Endodermal cell (in vitro differentiated cells): ENCODE measurements around the gene PWWP2B. TPM values are rescaled to one million over a fixed set of nuclear protein-coding genes. Genes with fewer than 3 reads are reported as not detected.

Experiments used
- DNase-seq: peaks from one replicate; pipeline ENCODE4 v3.0.0-alpha.2; 2017
- H3K27ac ChIP-seq: 2 replicates; pipeline ENCODE4 v1.5.1; 2013; ENCODE audit warnings: mild to moderate bottlenecking, low read depth, low read length, moderate library complexity
- H3K27me3 ChIP-seq: 2 replicates; pipeline ENCODE4 v1.6.1; 2013; ENCODE audit warnings: mild to moderate bottlenecking, low read length, moderate library complexity; ENCODE audit not compliant: insufficient read depth, control insufficient read depth, poor library complexity, severe bottlenecking
- H3K36me3 ChIP-seq: 2 replicates; pipeline ENCODE4 v1.7.0; 2013; ENCODE audit warnings: mild to moderate bottlenecking, low read length, moderate library complexity; ENCODE audit not compliant: control insufficient read depth, insufficient read depth
- H3K4me1 ChIP-seq: one replicate; pipeline ENCODE4 v1.7.0; 2013; ENCODE audit warnings: low read length; ENCODE audit not compliant: control insufficient read depth, insufficient read depth
- H3K4me3 ChIP-seq: 2 replicates; pipeline ENCODE4 v1.5.1; 2013; ENCODE audit warnings: mild to moderate bottlenecking, low read length, moderate library complexity
- H3K9ac ChIP-seq: 2 replicates; pipeline ENCODE4 v1.6.1; 2013; ENCODE audit warnings: mild to moderate bottlenecking, low read length, moderate library complexity; ENCODE audit not compliant: poor library complexity, severe bottlenecking; ENCODE audit errors: extremely low read depth
- H3K9me3 ChIP-seq: 2 replicates; pipeline ENCODE4 v1.6.1; 2013; ENCODE audit warnings: mild to moderate bottlenecking, low read length, moderate library complexity; ENCODE audit not compliant: control insufficient read depth
- H3K27ac Mint-ChIP-seq: 2 replicates; pipeline ENCODE4 v1.8.0; 2020; ENCODE audit warnings: mixed read lengths
- H3K27me3 Mint-ChIP-seq: 2 replicates; pipeline ENCODE4 v1.8.0; 2021; ENCODE audit warnings: mild to moderate bottlenecking, mixed read lengths; ENCODE audit not compliant: insufficient read depth
- H3K36me3 Mint-ChIP-seq: 2 replicates; pipeline ENCODE4 v1.8.0; 2020; ENCODE audit warnings: low read depth, mixed read lengths
- H3K4me1 Mint-ChIP-seq: 2 replicates; pipeline ENCODE4 v1.8.0; 2020; ENCODE audit warnings: mixed read lengths
- H3K4me3 Mint-ChIP-seq: 2 replicates; pipeline ENCODE4 v1.8.0; 2020; ENCODE audit warnings: mild to moderate bottlenecking, moderate library complexity, mixed read lengths
- H3K9me3 Mint-ChIP-seq: 2 replicates; pipeline ENCODE4 v1.8.0; 2020; ENCODE audit warnings: mild to moderate bottlenecking, mixed read lengths
- CTCF ChIP-seq: fragments of 200-600 bp; sonication (generic); conservative IDR thresholded peaks from 2 replicates; pipeline ENCODE4 v1.5.0; 2021; ENCODE audit warnings: antibody characterized with exemption, mild to moderate bottlenecking
- WGBS, 2 experiments: methylation state at CpG; one replicate each; pipeline versions ENCODE4 v1.1.5 to v1.1.7; 2013; ENCODE audit warnings: missing lambda C conversion rate in 2 of 2, mixed read lengths in 1 of 2; ENCODE audit not compliant: insufficient coverage in 1 of 2, insufficient read length in 1 of 2; 5-methylcytosine and 5-hydroxymethylcytosine counted together
- total RNA-seq, 2 donors: library from RNA; stranded (reverse); fragmentation: NEBNext Ultra II Directional in 1 of 2; extraction: Animal tissue kit (Norgen Biotek cat#: 25700) in 1 of 2; gene quantifications; 2 replicates in 1 of 2; 3 replicates in 1 of 2; pipeline ENCODE4 v1.2.1, GENCODE V29; 2021

Gene PWWP2B
- total RNA-seq, 2 donors from 2014 or later, result 11.4 to 13.9 TPM

- 78 to 84% methylated on average over 4 of the region's 4 CpGs for WGBS, 2 experiments
- Mint-ChIP-seq H3K36me3 (no peaks in the 10 kb centered on the region), H3K4me1 (no peaks in the 10 kb centered on the region), H3K27ac (no peak overlapping the region), H3K27me3 (no peaks in the 10 kb centered on the region), H3K4me3 (no peak overlapping the region), H3K9me3 (no peaks in the 10 kb centered on the region)
- Histone ChIP-seq H3K4me1 (peaks cover 3% of the 10 kb centered on the region), H3K27me3 (no peaks in the 10 kb centered on the region), H3K9ac (no peak overlapping the region), H3K36me3 (no peaks in the 10 kb centered on the region), H3K27ac (no peak overlapping the region), H3K4me3 (no peak overlapping the region), H3K9me3 (no peaks in the 10 kb centered on the region)
- DNase-seq, result no peak
- no peak for TF ChIP-seq CTCF
Observed at GRCh38 chr10:132391676-132392020, 5.4 kb upstream of the PWWP2B start.

GRCh38 chr10:132392184-132392800 lies 4.7 kb upstream of the PWWP2B start:
- H3K27ac Mint-ChIP-seq, result no peak overlapping the region
- WGBS, 2 experiments, result 78 to 100% methylated on average over 2 of the region's 2 CpGs

GRCh38 chr10:132392811-132393694 lies 3.9 kb upstream of the PWWP2B start:
- peaks cover 2% of the 10 kb centered on the region for H3K4me1 Mint-ChIP-seq
- no peaks in the 10 kb centered on the region for H3K36me3 ChIP-seq
- 91 to 94% methylated on average over 10 to 12 of the region's 12 CpGs for WGBS, 2 experiments
- H3K4me3 Mint-ChIP-seq, result no peak overlapping the region
- TF ChIP-seq CTCF, result no peak
- H3K27ac Mint-ChIP-seq, result no peak overlapping the region
- H3K9me3 Mint-ChIP-seq, result no peaks in the 10 kb centered on the region
- no peaks in the 10 kb centered on the region for H3K9me3 ChIP-seq
- no peak for DNase-seq
- H3K27me3 Mint-ChIP-seq, result peaks cover 2% of the 10 kb centered on the region
- peaks cover 3% of the 10 kb centered on the region for H3K4me1 ChIP-seq
- no peak overlapping the region for H3K4me3 ChIP-seq
- no peak overlapping the region for H3K27ac ChIP-seq
- H3K9ac ChIP-seq, result no peak overlapping the region
- H3K27me3 ChIP-seq, result no peaks in the 10 kb centered on the region
- H3K36me3 Mint-ChIP-seq, result no peaks in the 10 kb centered on the region

More at GRCh38 chr10:132392184-132392800, 4.7 kb upstream of the PWWP2B start:
- H3K36me3 ChIP-seq, result no peaks in the 10 kb centered on the region
- no peaks in the 10 kb centered on the region for H3K36me3 Mint-ChIP-seq
- no peak overlapping the region for H3K4me3 Mint-ChIP-seq
- H3K4me1 ChIP-seq, result peaks cover 3% of the 10 kb centered on the region
- no peak for DNase-seq
- no peaks in the 10 kb centered on the region for H3K4me1 Mint-ChIP-seq
- no peaks in the 10 kb centered on the region for H3K9me3 ChIP-seq
- H3K27me3 Mint-ChIP-seq, result no peaks in the 10 kb centered on the region
- no peak overlapping the region for H3K27ac ChIP-seq
- H3K9me3 Mint-ChIP-seq, result no peaks in the 10 kb centered on the region
- no peak for TF ChIP-seq CTCF
- no peak overlapping the region for H3K9ac ChIP-seq
- H3K4me3 ChIP-seq, result no peak overlapping the region
- H3K27me3 ChIP-seq, result no peaks in the 10 kb centered on the region
